ENCODE measurements around the gene SDK1.

GRCh38 chr7:4076701-4077294 is 775.7 kb downstream of the SDK1 start:
- TF ChIP-seq POLR2A (IDR thresholded peaks at IDR 0.05), result no peak
- no peak for TF ChIP-seq CTCF (IDR thresholded peaks at IDR 0.05)

All from body of pancreas (tissue), 4 donors.